Activated gamma-delta T cell treated with anti-CD3 and anti-CD28 coated beads, Interleukin-2, amount 50 U/mL, for 16 hours (primary cell): ENCODE results near the gene XPO4.
"Not testable (repeated sequence)": the region's sequence is repeated elsewhere in the genome, so short reads cannot be mapped to it uniquely, and the experiment has no call there.

Experiments used
- DNase-seq: peaks from one replicate; pipeline ENCODE4 v3.0.0-alpha.2; 2020; ENCODE audit warnings: low read depth

XPO4 gene

DNA sequence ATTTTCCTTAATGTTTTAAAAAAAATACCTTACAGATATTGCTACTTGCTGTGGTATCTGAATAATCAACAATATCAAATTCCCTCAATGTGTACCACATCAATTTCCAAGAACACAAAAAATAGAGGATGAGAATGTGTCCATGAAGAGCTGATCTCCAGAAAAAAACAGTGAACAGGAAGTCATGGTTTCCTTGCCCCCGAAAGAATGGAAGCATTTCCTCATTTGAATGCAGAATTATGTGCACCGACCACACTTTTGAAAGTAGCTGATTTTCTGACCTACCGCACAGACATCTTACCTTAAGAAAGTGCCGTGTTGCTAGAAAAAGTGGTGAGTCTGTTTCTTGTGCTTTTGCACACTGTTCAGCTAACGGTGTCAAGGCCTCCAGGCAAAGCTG, 115.4 kb downstream of the XPO4 start:
- DNase-seq, result no peak

DNA sequence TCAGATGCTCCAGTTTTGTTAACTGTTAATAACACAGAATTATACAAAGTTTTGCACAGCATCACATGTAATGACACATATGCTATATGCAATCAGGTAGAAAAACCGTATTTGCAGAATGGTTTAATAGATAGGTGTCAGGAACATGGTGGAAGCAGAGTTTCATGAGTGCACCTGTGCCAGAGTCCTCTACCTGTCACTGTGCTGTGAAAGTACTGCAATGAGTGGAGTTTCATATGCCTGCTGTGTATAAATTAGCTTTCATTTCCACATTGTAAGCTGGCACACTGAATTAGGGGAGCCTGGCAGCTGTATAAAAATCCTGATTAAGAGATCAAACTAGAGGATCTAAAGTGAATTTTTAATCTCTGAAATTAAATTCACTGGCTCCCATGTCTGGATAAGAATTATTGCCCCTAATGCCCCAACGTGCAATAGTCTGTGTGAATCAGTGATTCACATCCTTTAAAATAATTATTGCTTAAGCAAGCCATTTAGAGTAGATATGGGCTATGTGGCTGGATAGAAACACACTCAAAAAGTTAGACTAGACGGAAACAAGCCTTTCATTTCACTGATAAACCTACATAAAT, 120.3 kb downstream of the XPO4 start:
- DNase-seq, result no peak

DNA sequence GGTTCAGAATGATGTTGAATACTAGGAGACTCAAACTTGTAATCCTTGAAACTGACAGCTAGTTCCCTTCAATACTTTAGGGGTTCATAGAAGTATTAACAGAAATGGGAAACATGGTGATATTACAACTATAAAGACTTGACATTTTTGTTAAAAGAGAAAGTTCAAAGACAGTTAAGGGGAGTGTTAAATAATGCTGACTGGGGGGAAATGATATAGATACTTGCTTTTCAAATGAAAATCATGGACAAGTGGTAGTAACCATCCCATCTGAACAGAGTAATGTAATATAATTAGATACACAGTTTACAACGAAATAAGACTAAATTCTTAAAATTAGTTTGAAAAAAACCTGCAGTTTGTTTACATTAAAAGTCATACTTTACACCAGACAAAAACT, 122.2 kb downstream of the XPO4 start:
- no peak for DNase-seq

DNA sequence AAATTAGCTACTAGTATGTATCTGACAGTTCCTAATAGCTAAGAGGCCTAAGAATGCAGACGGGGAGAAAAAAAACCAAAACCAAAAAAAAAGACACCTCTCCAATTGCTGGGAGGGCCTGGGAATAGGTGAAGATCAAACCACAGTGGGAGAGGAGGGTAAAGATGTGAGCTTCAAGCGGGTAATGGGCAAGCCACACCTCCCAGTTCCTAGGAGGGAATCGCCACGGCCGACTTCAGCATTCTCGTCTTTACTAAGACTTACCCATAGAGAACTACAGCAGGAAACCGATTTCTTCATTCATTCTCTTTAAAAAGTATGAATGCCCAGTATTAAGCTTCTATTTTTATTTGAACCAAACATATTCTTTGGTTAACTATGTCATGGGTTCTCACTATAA, 123.1 kb downstream of the XPO4 start:
- DNase-seq, result no peak

DNA sequence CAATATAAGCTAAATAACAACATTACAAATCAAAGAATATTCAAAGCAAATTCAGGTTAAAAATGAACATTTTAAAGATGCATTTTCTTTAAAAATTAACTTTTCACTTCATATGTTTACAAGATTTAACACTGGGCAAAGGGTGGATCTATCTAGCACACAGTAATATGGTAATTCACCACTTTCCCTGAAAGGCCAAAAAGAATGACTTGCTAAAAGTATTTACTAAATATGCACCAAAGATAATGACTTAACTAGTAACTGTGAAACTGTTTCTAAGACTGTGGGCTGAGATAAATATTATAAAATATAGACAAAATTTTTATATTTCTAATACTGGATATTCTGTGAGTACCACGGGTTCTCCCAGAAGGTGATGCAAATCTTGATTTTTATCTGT, 124.2 kb downstream of the XPO4 start:
- DNase-seq, result no peak

DNA sequence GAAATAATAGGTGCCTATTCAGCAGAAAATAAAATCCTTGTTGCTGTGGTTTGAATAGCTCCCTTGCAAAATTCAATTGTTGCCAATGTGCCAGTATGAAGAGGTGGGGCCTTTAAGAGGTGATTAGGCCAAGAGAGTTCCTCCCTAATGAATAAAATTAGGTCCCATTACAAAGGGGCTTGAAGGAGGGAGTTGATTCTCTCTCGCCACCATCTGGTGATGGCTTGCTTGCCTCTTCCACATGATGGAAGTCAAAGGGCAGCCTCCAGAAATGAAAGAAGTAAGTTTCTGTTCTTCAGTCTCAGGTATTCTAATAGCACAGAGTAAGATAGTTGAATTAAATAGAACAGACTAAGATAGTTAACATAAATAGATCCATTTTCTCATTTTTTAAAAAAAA, 125.8 kb downstream of the XPO4 start:
- DNase-seq, result no peak

DNA sequence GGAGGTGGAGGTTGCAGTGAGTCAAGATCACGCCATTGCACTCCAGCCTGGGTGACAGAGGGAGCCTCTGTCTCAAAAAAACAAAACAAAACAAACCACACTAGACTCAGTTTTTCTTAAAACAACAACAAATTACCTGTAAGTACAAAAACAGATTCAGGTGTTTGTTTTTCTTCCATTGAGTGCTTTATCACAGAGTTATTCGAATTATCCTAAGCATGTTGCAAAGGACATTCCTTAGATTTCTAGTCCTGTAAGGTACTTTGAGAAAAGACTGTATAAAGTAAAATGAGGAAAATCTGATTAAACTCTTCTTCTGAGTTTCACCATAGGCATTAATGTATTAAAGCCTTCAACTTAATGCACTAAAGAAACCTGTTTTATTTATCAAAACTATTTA, 126.6 kb downstream of the XPO4 start:
- no peak for DNase-seq

DNA sequence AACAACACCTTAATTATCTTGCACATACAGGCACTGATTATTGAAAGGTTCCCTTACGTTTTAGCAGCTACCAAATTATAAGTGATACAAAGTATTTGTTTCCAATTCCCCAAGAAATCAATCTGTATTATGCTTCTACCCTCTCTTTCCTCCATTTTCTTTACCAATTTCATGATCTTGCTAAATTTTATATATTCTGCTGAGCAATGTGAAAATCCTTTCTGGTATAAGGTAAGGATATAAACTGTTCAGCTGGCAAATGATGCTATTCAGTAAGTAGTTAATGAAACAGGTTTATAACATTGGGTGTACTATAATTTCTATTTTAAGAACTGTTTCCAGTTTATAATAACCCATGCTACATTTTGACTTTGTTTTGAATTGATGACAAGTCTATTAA, 127.8 kb downstream of the XPO4 start:
- DNase-seq, result no peak

DNA sequence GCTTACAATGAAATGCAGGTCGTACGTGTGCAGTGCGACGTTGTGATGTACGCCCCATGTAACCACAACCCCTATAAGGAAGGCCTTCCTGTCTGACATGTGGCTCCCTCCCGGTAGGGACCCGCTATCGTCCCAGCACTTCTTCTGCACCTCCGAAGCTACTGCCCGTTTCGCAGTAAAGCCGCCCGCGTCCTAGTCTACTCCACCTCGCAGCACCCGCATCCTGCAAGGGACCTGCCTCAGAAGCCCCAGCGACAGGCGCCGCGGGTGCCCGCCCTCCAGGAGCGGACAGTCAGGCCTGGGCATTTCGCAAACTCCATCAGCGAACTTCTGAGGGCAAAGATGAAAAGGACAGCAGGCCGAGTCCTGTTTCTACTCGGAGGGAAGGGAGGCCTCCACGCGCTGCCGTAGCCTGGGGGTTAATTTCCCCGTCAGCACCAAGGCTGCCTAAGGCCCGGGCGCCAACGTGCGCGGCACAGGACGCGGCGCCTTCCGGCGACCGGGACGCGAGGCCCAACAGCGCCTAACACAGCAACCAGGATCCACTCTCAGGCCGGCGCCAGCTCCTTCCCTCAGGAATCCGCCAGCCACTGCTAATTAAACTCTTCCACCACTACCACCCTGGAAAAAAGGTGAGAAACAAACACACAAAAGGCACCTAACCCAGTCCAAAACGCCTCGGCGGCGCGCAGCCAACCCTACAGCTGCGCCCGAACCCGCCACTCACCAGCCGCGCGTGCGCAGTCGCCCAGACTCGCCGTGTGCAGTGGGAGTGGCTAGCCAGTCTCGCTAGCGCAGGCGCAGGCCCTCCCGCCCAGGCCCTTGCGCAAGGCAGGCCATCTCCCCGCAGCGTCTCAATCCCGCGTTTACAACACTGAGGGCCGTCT, 129.1 kb downstream of the XPO4 start, which contains the start of gene EEF1AKMT1:
Gene EEF1AKMT1 (minus strand): TSS at position 768 of the 887 bp plus-strand sequence. CDS start 16,363 bp downstream, outside the sequence.
- DNase-seq, result peak; percentile 90

DNA sequence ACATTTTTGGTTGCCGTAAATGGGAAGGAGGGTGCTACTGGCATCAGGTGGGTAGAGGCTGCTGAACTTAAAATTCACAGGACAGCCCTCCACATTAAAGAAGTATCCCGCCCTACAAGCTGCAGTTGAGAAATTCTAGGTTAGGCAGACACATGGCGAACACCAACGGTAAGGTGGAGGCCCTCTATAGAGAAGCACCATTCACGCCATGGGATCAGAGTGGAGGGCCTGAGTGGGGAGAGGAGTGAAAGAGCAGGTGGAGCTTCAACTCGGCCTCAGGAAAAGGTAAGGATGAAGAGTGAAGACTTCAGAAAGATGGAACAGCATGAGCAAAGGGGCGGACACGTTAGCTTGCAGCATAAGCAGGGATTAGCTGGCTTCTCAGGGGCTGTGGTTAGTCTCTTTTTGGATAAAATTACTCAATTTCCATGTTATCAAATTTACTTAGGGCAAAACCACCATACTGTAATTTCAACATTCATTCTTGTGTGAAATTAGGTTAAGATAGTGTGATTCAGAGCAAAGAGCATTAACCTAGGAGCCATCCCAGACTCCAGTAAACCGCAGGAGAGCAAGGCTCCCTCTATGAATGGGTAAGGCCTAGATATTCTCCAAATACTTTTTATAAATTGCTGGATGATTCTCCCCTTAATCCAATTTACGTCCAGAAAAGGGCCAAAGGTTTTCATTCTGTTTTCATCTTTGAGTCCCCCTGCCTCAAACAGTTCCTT, 130.0 kb downstream of the XPO4 start:
- no peak for DNase-seq

DNA sequence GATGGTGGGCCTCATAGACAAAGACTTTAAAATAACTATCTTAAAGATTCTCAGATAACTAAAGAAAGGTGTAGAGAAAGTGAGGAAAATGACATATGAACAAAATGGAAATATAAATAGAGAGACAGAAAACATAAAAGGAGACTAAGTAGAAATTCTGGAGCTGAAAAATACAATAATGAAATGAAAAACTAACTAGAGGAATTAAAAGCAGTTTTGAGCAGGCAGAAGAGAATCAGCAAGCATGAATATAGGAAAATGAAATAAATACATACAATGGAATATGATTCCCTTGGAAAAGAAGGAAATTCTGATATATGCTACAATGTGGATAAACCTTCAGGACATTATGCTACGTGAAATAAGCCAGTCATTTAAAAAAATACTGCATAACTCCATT, 132.7 kb downstream of the XPO4 start:
- no peak for DNase-seq

DNA sequence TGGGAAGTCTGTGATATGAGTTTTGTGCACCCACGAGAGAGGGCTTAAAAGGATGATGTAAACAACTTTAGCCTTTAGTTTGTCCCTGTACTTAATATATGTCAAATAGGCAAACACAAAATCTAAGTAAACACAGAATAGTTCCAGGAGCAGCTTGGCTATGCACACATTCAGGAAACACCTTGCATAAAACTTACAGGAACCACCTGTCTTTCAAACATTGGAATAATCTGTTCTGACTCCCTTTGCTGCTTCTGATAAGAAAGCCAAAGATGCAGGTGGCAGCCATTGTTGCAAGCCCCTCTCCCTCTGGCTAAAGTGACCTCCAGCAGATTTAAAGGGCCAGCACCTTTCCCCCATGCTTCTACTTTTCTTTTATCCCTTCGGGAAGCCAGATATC, 133.5 kb downstream of the XPO4 start:
- DNase-seq, result no peak

DNA sequence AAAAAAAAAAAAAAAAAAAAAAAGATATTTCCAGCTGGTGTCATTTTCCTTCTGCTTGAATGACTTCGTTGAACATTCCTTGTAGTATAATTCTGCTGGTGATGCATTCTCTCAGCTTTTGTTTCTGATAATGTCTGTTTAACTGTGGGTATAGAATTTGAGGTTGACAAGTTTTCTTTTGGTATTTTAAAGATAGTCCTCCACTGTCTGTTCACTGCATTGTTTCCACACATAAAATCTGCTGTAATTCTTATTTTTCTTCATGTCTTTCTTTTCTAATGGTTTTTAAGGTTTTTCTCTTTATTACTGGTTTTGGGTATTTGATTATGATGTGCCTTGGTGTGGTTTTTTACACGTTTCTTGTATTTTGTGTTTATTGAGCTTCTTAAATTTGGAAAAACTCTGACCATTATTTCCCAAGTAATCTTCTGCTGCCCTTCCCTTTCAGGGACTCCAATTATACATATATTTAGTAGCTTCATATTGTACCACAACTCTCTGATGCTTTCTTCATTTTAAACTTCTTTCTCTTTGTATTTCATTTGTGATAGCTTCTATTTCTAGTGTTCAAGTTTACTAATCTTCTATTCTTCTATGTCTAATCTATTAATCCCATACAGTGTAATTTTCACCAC, 135.1 kb downstream of the XPO4 start:
- DNase-seq, result no peak

DNA sequence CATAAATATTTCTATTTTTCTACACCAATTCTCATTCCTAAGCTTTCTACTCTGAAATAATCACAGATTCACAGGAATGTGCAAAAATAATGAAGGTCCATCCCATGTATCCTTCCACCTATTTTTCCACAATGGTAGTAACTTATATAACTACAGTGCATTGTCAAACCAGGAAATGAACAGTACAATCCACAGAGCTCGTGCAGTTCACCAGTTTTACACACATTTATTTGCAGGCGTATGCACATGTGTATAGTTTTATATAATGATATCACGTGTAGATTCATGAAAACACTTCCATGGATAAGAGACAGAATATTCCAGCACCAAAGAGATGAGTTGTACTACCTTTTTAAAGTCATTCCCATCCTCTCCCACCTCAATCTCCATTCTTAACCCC, 141.7 kb downstream of the XPO4 start:
- no peak for DNase-seq

DNA sequence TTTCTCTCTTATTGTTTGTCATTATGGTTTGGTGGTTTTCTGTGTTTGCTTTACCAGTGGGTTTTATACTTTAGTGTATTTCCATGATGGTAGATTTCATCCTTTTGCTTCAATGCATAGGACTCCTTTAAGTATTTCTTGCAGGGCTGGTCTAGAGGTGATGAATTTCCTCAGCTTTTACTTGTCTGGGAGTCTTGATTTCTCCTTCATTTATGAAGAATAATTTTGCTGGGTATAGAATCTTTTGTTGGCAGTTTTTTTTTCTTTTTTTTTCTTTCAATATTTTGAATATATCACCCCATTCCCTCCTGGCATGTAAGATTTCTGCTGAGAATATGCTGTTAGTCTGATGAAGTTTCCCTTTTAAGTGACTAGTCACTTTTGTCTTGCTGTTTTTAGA, 148.5 kb downstream of the XPO4 start:
- DNase-seq, result no peak

DNA sequence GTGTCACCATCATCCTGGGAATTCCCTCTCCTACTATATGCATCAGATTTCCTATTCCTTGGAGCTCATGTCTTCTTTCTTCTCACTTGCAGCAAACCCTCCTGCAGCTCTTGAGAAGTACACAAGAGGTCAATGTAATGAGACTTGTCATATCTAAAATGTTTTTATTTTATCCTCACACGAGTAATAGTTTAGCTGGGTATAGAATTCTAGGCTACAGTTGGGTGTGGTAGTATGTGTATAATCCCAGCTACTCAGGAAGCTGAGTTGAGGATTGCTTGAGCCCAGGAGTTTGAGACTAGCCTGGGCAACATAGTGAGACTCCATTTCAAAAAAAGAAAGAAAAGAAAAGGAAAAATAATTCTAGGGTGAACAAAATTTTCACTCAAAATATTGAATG, 153.2 kb downstream of the XPO4 start:
- no peak for DNase-seq

DNA sequence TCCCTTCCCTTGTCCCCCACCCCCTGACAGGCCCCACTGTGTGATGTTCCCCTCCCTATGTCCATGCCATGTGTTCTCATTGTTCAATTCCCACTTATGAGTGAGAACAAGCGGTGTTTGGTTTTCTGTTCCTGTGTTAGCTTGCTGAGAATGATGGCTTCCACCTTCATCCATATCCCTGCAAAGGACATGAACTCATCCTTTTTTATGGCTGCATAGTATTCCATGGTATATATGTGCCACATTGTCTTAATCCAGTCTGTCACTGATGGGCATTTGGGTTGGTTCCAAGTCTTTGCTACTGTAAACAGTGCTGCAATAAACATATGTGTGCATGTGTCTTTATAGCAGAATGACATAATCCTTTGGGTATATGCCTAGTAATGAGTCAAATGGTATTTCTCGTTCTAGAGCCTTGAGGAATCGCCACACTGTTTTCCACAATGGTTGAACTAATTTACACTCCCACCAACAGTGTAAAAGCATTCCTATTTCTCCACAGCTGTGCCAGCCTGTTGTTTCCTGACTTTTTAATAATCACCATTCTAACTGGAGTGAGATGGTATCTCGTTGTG, 158.6 kb downstream of the XPO4 start:
- not testable (repeated sequence) for DNase-seq

DNA sequence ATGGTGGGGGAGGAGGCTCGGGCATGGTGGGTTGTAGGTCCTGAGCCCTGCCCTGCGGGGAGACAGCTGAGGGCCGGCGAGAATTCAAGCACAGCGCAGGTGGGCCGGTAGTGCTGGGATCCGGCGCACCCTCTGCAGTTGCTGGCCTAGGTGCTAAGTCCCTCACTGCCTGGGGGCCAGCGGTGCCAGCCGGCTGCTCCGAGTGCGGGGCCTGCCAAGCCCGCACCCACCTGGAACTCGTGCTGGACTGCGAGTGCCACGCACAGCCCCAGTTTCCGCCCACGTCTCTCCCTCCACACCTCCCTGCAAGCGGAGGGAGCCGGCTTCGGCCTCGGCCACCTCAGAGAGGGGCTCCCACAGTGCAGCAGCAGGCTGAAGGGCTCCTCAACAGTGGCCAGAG, 162.5 kb downstream of the XPO4 start:
- DNase-seq, result no peak

DNA sequence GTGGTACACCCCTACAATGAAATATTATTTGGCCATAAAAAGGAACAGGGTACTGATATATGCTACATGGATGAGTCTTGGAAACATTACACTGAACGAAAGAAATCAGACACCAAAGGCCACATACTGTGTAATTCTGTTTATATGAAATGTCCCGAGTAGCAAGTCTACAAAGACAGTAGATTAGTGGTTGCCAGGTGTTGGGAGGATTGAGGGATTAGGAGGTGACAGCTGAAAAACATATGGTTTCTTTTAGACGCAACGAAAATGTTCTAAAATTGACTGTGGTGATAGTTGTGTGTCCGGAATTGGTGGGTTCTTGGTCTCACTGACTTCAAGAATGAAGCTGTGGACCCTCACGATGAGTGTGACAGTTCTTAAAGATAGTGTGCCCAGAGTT, 163.9 kb downstream of the XPO4 start:
- no peak for DNase-seq

DNA sequence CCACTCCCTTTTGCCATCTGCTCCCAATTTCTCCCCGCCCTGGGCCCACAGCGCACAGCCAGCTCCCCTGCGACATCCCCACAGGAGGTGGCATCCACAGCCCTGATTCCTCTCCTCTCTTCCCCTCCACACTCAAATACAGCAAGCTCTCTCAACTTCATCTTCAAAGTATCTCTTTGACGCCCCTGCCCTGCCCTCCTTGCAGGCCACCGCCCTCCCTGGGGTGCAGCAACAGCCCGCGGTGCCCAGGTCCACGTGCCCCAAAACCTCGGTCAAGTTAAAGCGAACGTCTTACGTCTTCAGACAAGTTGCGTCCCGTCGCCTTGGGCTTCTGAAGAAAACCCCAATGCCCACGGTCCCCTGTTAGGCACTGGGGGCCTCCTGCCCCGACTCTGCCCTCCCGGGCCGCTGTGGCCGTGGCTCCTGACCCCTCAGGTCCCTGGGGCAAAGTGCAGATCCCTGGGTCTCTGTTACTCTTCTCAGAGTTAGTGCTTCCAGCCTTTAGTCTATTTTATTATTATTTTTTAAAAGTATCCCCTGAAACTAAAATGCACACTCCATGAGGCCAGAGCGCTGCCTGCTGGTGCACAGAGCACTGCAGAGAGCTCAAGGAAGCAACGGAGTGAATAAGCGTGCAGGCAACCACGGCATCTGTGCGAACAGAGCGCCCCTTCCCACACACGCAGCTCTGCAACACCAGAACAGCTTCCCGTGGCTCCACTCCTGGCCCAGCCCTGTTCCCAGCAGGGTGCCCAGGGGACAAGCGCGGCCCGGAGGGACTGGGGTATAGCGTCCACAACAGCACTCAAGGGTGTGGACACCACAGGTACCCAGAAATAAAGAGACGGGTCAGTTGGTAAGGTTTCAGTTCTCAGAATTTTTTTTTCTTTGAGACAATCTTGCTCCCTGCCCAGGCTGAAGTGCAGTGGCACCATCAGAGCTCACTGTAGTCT, 172.6 kb downstream of the XPO4 start:
- DNase-seq, result no peak
